Activated T-helper 17 cell treated with anti-CD3 and anti-CD28 coated beads, Interleukin-2, amount 50 U/mL, for 72 hours (primary cell): ENCODE measurements around the gene SNORC. TPM values are rescaled to one million over a fixed set of nuclear protein-coding genes. Genes with fewer than 3 reads are reported as not detected.

Experiments used
- total RNA-seq, 2 donors: library from RNA; stranded (reverse); gene quantifications; one replicate each; pipeline ENCODE4 v1.2.3, GENCODE V29; 2022

SNORC gene
- total RNA-seq, 2 donors from 2014 or later, result 2.0 to 3.1 TPM

Other genes with a start within 250 kb of the SNORC start
- 1 to 10 TPM in 1 of 2 donors, under 1 TPM in 1; 0.71 to 1.1 TPM for gene EFHD1, start 236.7 kb upstream of the SNORC start, total RNA-seq
- gene GIGYF2, start 172.9 kb upstream of the SNORC start, total RNA-seq, result 10 to 100 TPM; 59.7 to 71.9 TPM
- gene KCNJ13, start 93.7 kb upstream of the SNORC start, total RNA-seq, result not detected
- 1 to 10 TPM in 1 of 2 donors, not detected in 1; 1.0 TPM for gene NGEF, start 143.0 kb downstream of the SNORC start, total RNA-seq
- not detected for gene NEU2, start 162.4 kb downstream of the SNORC start, total RNA-seq
- gene INPP5D, start 190.1 kb downstream of the SNORC start, total RNA-seq, result 10 to 100 TPM; 81.6 to 89.8 TPM